Ascending aorta (tissue), 2 donors: ENCODE data around the gene CYP1B1. TPM values are rescaled to one million over a fixed set of nuclear protein-coding genes. Genes with fewer than 3 reads are reported as not detected.

Experiments used
- DNase-seq, 2 donors: peaks; one replicate each; pipeline ENCODE4 v3.0.0-alpha.2; 2019; ENCODE audit warnings: low spot score in 2 of 2
- H3K27ac ChIP-seq, 2 donors: fragments of 200-600 bp; sonication (generic); one replicate each; pipeline ENCODE4 v1.5.1; 2016 to 2017; ENCODE audit warnings: mild to moderate bottlenecking in 1 of 2
- H3K27me3 ChIP-seq: fragments of 200-600 bp; sonication (generic); one replicate; pipeline ENCODE4 v1.5.1; 2017
- H3K36me3 ChIP-seq, 2 donors: fragments of 200-600 bp; sonication (generic); one replicate each; pipeline ENCODE4 v1.5.1; 2016
- H3K4me1 ChIP-seq, 2 donors: fragments of 200-600 bp; sonication (generic); one replicate each; pipeline ENCODE4 v1.5.1; 2016 to 2017; ENCODE audit warnings: mild to moderate bottlenecking in 1 of 2
- H3K4me3 ChIP-seq, 2 donors: fragments of 200-600 bp; sonication (generic); one replicate each; pipeline ENCODE4 v1.5.1; 2016 to 2017; ENCODE audit warnings: mild to moderate bottlenecking in 1 of 2
- H3K9me3 ChIP-seq, 2 donors: fragments of 200-600 bp; sonication (generic); one replicate each; pipeline ENCODE4 v1.5.1; 2016
- CTCF ChIP-seq, 3 experiments: fragments of 200-600 bp in 2 of 3; fragments of 450-650 bp in 1 of 3; sonication (generic) in 2 of 3; IDR thresholded peaks; one replicate each; pipeline ENCODE4 v1.5.1; 2016 to 2019; ENCODE audit warnings: antibody characterized with exemption in 3 of 3, mild to moderate bottlenecking in 1 of 3, moderate library complexity in 1 of 3
- intact Hi-C: fragments of 100-400 bp; cut with DNase I; formaldehyde crosslinking; loops from one replicate; pipeline ENCODE4 v1.15.1; 2023
- total RNA-seq: library from RNA; depleted of rRNA; stranded (reverse); fragments of >200 nt; gene quantifications from one replicate; pipeline ENCODE4 v1.1.0, GENCODE V29; 2016

CYP1B1 gene
- total RNA-seq, 1 donor from 2014 or later = 148 TPM

GRCh38 chr2:38080346-38080745, 4.4 kb upstream of the CYP1B1 start:
- no peaks in the 10 kb centered on the region for H3K9me3 ChIP-seq
- intact Hi-C loops = no loop called here
- no peak overlapping the region for H3K4me3 ChIP-seq
- H3K4me1 ChIP-seq = peaks cover 0 to 3% of the 10 kb centered on the region in 2 donors
- no peak for DNase-seq
- H3K27me3 ChIP-seq = peaks cover 5% of the 10 kb centered on the region
- TF ChIP-seq CTCF (IDR thresholded peaks at IDR 0.05) = no peak
- no peak overlapping the region for H3K27ac ChIP-seq
- no peaks in the 10 kb centered on the region for H3K36me3 ChIP-seq

GRCh38 chr2:38079116-38080052, 3.4 kb upstream of the CYP1B1 start:
- Histone ChIP-seq H3K4me3 (no peak overlapping the region), H3K9me3 (no peaks in the 10 kb centered on the region), H3K27me3 (peaks cover 10% of the 10 kb centered on the region), H3K27ac (no peak overlapping the region), H3K36me3 (no peaks in the 10 kb centered on the region), H3K4me1 (peaks cover 0 to 11% of the 10 kb centered on the region in 2 donors)
- TF ChIP-seq CTCF (IDR thresholded peaks at IDR 0.05) = no peak
- intact Hi-C loops = no loop called here
- no peak for DNase-seq

DNA sequence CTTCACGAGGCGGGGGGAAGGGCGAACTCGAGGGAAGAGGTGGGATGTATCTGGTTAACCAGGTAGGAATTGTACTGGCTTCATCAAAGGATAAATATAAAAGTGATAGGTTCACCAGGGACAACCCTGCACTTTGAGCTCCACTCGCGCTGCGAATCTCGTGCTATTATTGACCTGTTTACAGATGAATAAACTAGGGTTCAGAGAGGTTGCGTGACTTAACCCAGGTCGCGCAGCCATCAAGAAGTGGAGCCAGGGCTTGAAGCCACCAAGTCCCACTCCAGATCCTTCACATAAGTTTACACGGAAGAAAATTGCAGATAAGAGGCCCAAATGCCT, 1.4 kb upstream of the CYP1B1 start:
- no peak for DNase-seq
- H3K4me3 ChIP-seq = peak overlapping the region; percentile 65 to 83
- H3K4me1 ChIP-seq = peaks cover 0 to 12% of the 10 kb centered on the region in 2 donors
- H3K27ac ChIP-seq = peak overlapping the region; percentile 28 to 76
- H3K27me3 ChIP-seq = peaks cover 14% of the 10 kb centered on the region
- no peak for TF ChIP-seq CTCF (IDR thresholded peaks at IDR 0.05)
- H3K36me3 ChIP-seq = no peaks in the 10 kb centered on the region
- no peaks in the 10 kb centered on the region for H3K9me3 ChIP-seq
- intact Hi-C loops = no loop called here

- Histone ChIP-seq H3K36me3 (no peaks in the 10 kb centered on the region), H3K9me3 (no peaks in the 10 kb centered on the region), H3K4me3 (peak overlapping the region; percentile 65 to 83), H3K27me3 (peaks cover 14% of the 10 kb centered on the region), H3K4me1 (peaks cover 0 to 12% of the 10 kb centered on the region in 2 donors), H3K27ac (peak overlapping the region; percentile 28 to 76)
- peak in 1 of 2 donors; percentile 76 for DNase-seq
- peak in 2 of 3 experiments; percentile 4 to 33 for TF ChIP-seq CTCF (IDR thresholded peaks at IDR 0.05)
- intact Hi-C loops = loop anchor here (1.0 kb wide), 1 partner anchor 197 kb away; no protein-coding TSS in a partner anchor
Measured at GRCh38 chr2:38076710-38077430, 919 bp upstream of the CYP1B1 start.

DNA sequence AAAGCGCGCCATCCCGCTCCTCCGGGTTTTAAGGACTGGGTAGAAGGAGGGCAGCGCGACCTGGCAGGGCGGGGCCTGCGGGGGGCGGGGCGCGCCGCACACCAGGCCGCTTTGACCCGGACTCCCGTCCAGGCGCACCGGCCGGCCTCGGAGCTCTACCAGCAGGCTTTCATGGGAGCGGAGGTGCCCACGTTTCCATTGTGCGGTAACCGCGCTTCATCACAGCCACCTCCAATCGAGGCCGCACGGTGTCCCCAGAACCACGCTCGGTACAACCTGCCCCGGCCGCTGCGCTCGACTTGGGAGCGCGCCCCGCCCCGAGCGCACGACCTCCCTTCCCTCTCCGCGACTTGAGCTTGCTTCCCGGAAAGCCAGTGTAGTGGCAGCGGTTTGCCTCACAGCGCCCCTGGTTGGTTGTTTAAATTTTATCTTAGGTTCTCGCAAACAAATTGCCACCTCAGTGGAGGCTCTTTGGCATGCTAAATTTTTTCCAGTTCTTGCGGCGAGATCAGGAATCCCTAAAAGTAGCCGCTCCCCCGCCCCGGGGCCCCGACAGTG, 280 bp upstream of the CYP1B1 start:
- peaks cover 0 to 12% of the 10 kb centered on the region in 2 donors for H3K4me1 ChIP-seq
- intact Hi-C loops = loop anchor here (1.0 kb wide), 1 partner anchor 198 kb away; no protein-coding TSS in a partner anchor

More for the DNA sequence above, 280 bp upstream of the CYP1B1 start:
- H3K9me3 ChIP-seq = no peaks in the 10 kb centered on the region
- H3K4me3 ChIP-seq = peak overlapping the region; percentile 65 to 83
- H3K27ac ChIP-seq = peak overlapping the region; percentile 28 to 76
- peaks cover 14% of the 10 kb centered on the region for H3K27me3 ChIP-seq
- H3K36me3 ChIP-seq = no peaks in the 10 kb centered on the region
- peak in 2 of 3 experiments; percentile 8 to 46 for TF ChIP-seq CTCF (IDR thresholded peaks at IDR 0.05)
- peak in 1 of 2 donors; percentile 83 for DNase-seq
